Testis (tissue), 3 donors: ENCODE measurements around the gene APOC3. TPM values are rescaled to one million over a fixed set of nuclear protein-coding genes. Genes with fewer than 3 reads are reported as not detected.

Experiments
- DNase-seq: peaks from one replicate; pipeline ENCODE4 v3.0.0-alpha.2; 2019
- H3K27ac ChIP-seq, 2 donors: fragments of 200-600 bp; sonication (generic); one replicate each; pipeline ENCODE4 v1.5.1; 2019
- H3K27me3 ChIP-seq: fragments of 200-600 bp; sonication (generic); one replicate; pipeline ENCODE4 v1.5.1; 2019
- H3K36me3 ChIP-seq: fragments of 200-600 bp; sonication (generic); one replicate; pipeline ENCODE4 v1.5.1; 2017; ENCODE audit warnings: low read depth; ENCODE audit errors: missing control alignments
- H3K4me1 ChIP-seq: fragments of 200-600 bp; sonication (generic); one replicate; pipeline ENCODE4 v1.5.1; 2019
- H3K4me3 ChIP-seq, 2 donors: fragments of 200-600 bp; sonication (generic); one replicate each; pipeline ENCODE4 v1.5.1; 2017 to 2019
- H3K9me3 ChIP-seq: fragments of 200-600 bp; sonication (generic); one replicate; pipeline ENCODE4 v1.5.1; 2017
- POLR2A ChIP-seq: fragments of 450-650 bp; IDR thresholded peaks from one replicate; pipeline ENCODE4 v1.6.1; 2017; ENCODE audit warnings: antibody characterized with exemption, mild to moderate bottlenecking, moderate library complexity
- WGBS, 2 donors: methylation state at CpG; one replicate each; pipeline ENCODE4 v1.1.5; 2018; 5-methylcytosine and 5-hydroxymethylcytosine counted together
- intact Hi-C: fragments of 100-400 bp; cut with DNase I; formaldehyde crosslinking; loops from one replicate; pipeline ENCODE4 v1.15.1; 2023; ENCODE audit warnings: low total_unique reads
- polyA plus RNA-seq: library from polyadenylated mRNA; stranded (reverse); fragments of 350-450 nt; fragmentation: Illumina TruSeq; extraction: RNeasy Lipid Tissue Mini Kit (QIAGEN cat#74804); gene quantifications from one replicate; pipeline ENCODE4 v1.2.3, GENCODE V29; 2014; ENCODE audit warnings: low read depth, low replicate concordance; ENCODE audit not compliant: insufficient read depth
- total RNA-seq, 2 donors: library from RNA; depleted of rRNA; stranded (reverse); fragments of >200 nt; gene quantifications; one replicate each; pipeline ENCODE4 v1.2.3, GENCODE V29; 2016
- TF ChIP-seq, protein P1 (sequence below), 3 experiments: fragments of 450-650 bp in 2 of 3; fragments of 200-600 bp in 1 of 3; sonication (generic) in 1 of 3; IDR thresholded peaks; one replicate each; pipeline ENCODE4 v1.5.1; 2016 to 2019; ENCODE audit warnings: antibody characterized with exemption in 3 of 3, mild to moderate bottlenecking in 2 of 3, moderate library complexity in 1 of 3

The APOC3 gene
- total and polyA plus RNA-seq, 3 donors from 2014 or later: 0.81 to 4.0 TPM; not detected in 1

DNA sequence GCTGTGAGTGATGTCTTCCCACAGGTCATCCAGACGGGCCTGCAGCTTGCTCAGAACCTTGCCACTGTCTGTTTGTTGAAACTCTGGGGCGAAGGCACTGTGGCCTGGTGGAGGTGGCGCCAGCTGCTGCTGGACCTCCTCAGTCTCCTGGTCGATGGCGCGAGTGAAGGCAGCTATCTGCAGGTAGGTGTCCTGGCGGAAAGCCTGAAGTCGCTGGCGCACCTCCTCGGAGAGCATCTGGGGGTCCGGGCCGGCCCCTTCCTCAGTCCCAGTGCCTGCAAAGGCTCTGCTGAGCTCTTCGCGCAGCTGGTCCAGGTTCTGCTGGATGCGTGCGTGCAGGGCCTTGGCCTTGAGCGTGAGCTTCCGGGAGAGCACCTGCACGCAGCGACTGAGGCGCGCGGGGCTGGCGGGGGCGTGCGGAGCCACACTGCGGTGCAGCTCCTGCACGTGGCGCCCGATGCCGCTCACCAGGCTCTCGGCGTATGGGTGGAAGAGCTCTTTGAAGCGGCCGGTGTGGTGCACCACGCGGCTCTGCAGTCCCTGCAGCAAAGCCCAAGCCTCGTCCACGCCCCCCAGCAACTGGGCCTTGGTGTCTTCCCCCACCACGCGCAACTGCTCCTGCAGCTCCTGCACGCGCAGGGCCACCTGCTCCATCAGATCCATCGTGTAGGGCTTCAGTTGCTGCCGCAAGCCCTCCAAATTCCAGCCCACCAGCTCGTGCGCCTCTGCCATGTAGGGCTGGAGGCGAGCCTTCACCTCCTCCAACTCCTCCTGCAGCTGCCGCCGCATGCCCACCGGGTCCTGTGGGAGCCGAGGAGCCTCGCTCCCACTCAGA lies 39.3 kb upstream of the APOC3 start:
- Histone ChIP-seq H3K4me1 (peaks cover 11% of the 10 kb centered on the region), H3K27ac (no peak overlapping the region), H3K27me3 (no peaks in the 10 kb centered on the region), H3K4me3 (no peak overlapping the region), H3K36me3 (no peaks in the 10 kb centered on the region), H3K9me3 (no peaks in the 10 kb centered on the region)
- TF ChIP-seq, protein P1, sequence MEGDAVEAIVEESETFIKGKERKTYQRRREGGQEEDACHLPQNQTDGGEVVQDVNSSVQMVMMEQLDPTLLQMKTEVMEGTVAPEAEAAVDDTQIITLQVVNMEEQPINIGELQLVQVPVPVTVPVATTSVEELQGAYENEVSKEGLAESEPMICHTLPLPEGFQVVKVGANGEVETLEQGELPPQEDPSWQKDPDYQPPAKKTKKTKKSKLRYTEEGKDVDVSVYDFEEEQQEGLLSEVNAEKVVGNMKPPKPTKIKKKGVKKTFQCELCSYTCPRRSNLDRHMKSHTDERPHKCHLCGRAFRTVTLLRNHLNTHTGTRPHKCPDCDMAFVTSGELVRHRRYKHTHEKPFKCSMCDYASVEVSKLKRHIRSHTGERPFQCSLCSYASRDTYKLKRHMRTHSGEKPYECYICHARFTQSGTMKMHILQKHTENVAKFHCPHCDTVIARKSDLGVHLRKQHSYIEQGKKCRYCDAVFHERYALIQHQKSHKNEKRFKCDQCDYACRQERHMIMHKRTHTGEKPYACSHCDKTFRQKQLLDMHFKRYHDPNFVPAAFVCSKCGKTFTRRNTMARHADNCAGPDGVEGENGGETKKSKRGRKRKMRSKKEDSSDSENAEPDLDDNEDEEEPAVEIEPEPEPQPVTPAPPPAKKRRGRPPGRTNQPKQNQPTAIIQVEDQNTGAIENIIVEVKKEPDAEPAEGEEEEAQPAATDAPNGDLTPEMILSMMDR (IDR thresholded peaks at IDR 0.05): no peak
- TF ChIP-seq POLR2A: no peak
- no peak for DNase-seq
- intact Hi-C loops: loop anchor here (5.0 kb wide), 1 partner anchor 317 kb away; no protein-coding TSS in a partner anchor
- 56 to 69% methylated on average over 32 to 43 of the region's 53 CpGs for WGBS, 2 donors

DNA sequence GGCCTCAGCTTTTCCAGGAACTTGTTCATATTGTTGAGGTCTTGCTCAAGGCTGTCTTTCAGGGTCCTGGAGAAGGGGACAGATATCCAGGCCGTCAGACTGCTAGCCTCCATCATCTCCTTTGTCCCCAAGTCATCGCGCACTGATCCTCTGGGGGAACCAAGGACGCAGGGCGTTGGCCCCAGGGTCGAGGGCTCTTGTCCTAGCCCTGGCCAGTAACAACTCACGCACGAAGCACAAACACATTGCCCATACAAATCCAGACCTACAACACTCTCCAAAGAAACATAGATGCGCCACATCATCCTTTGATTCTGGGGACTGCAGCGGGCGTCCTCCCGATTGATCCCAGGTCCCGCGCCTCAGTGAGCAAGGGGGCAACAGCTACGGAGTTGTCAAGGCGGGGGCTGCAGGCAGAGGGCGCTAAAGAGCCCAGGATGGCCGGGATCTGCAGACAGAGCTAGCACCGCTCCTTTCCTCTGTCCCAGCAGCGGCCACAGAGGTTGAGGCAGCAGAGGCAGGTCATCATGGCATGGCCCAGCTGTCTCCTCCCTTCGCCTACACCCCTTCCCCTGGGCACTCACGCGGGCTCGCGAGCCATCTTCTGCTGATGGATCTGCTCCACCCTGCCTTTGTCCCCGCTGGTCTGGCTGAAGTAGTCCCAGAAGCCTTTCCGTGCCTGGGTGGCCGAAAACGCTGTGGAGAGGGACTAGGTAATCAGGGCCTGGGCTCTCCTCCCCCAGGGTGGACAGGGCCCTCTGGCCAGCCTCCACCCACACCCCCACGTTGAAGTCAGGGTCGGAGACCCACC lies 38.5 kb upstream of the APOC3 start:
- Histone ChIP-seq H3K27me3 (no peaks in the 10 kb centered on the region), H3K27ac (no peak overlapping the region), H3K4me3 (no peak overlapping the region), H3K4me1 (peaks cover 11% of the 10 kb centered on the region), H3K36me3 (no peaks in the 10 kb centered on the region), H3K9me3 (no peaks in the 10 kb centered on the region)
- peak; percentile 89 for DNase-seq
- TF ChIP-seq, protein P1 (IDR thresholded peaks at IDR 0.05): peak; percentile 90 to 93 (median 92)
- no peak for TF ChIP-seq POLR2A
- intact Hi-C loops: loop anchor here (5.0 kb wide), 1 partner anchor 316 kb away; no protein-coding TSS in a partner anchor
- WGBS, 2 donors: 10 to 21% methylated on average over 15 to 31 of the region's 31 CpGs

DNA sequence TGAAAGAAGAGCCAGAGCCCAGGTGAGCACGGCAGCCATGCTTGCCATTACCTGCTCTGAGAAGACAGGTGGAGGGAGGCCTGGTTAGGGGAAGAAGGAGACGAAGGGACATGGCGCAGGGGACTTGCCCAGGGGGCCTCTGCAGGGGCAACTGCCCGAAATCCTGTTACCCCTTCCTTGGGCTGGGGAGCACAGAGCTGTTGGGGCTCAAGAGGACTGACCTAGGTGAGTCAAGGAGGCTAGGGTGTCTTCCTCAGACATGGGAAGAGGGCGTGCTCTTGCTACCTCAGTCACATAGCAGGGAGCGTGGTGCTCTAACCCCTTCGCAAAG lies 37.9 kb upstream of the APOC3 start, which contains the start of gene APOA5:
Gene APOA5, minus strand, starts transcription at position 67 of the 331 bp plus-strand sequence. Its CDS starts 19 bp downstream, at position 48.
- intact Hi-C loops: loop anchor here (5.0 kb wide), 1 partner anchor 316 kb away; no protein-coding TSS in a partner anchor
- TF ChIP-seq, protein P1 (IDR thresholded peaks at IDR 0.05): no peak
- no peak for TF ChIP-seq POLR2A
- Histone ChIP-seq H3K36me3 (no peaks in the 10 kb centered on the region), H3K27ac (no peak within 1 kb of the TSS), H3K4me1 (peaks cover 11% of the 10 kb centered on the region), H3K9me3 (no peaks in the 10 kb centered on the region), H3K27me3 (no peaks in the 10 kb centered on the region), H3K4me3 (no peak within 1 kb of the TSS)
- no peak for DNase-seq
- WGBS, 2 donors: 80 to 88% methylated on average over 5 to 7 of the region's 7 CpGs

DNA sequence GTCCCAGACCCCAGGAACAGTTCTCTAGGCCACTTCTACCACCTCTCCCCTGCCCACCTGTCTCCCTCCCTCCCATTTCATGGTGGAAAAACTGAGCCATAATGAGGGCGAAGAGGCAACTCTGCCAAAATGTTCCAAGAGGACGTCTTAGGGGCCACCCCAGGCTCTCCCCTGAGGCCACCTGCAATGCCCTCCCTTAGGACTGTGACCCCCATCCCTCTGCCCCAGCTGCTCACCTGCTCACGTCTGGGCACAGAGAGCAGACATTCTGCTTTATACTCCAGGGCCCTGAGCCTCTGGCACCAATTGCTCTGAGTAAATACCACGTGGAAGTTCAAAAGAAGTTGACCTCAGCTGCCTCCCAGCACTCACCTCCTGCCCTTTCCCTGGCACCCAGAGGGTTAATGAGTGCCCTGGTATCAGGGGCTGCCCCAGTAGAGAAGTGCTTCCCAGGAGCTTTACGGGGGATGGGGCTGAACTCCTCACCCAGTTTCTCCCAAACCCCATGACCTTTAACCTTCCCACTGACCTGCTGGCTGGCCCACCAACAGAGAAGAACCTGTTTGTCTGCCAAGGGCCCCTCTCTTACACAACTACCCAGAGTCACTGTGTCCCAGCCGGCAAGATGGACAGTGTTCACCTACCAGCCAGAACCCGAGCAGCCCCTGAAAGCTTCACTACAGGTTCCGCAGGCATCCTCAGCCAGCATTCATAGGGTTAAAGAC lies 37.4 kb upstream of the APOC3 start:
- DNase-seq: no peak
- Histone ChIP-seq H3K4me1 (peaks cover 11% of the 10 kb centered on the region), H3K27me3 (no peaks in the 10 kb centered on the region), H3K27ac (no peak overlapping the region), H3K9me3 (no peaks in the 10 kb centered on the region), H3K36me3 (no peaks in the 10 kb centered on the region), H3K4me3 (no peak overlapping the region)
- WGBS, 2 donors: 79 to 81% methylated on average over 6 to 8 of the region's 8 CpGs
- TF ChIP-seq, protein P1 (IDR thresholded peaks at IDR 0.05): no peak
- TF ChIP-seq POLR2A: no peak
- intact Hi-C loops: loop anchor here (5.0 kb wide), 1 partner anchor 315 kb away; no protein-coding TSS in a partner anchor
